Peyer's patch (tissue), 4 donors: ENCODE results near the gene PGAP3. TPM values are rescaled to one million over a fixed set of nuclear protein-coding genes. Genes with fewer than 3 reads are reported as not detected.

Experiments used
- DNase-seq, 3 donors: peaks; one replicate each; pipeline ENCODE4 v3.0.0-alpha.2; 2017 to 2019
- H3K27ac ChIP-seq, 4 donors: fragments of 200-600 bp; sonication (generic); one replicate each; pipeline ENCODE4 v1.5.1; 2016 to 2019
- H3K27me3 ChIP-seq, 2 donors: fragments of 200-600 bp; sonication (generic); one replicate each; pipeline ENCODE4 v1.5.1; 2019
- H3K36me3 ChIP-seq, 3 donors: fragments of 200-600 bp; sonication (generic); one replicate each; pipeline ENCODE4 v1.5.1; 2016 to 2019
- H3K4me1 ChIP-seq, 4 donors: fragments of 200-600 bp; sonication (generic); one replicate each; pipeline ENCODE4 v1.5.1; 2016 to 2019
- H3K4me3 ChIP-seq, 4 donors: fragments of 200-600 bp; sonication (generic); 1 replicate in 3 of 4; 2 replicates in 1 of 4; pipeline ENCODE4 v1.5.1; 2016 to 2019; ENCODE audit warnings: mild to moderate bottlenecking in 1 of 4
- H3K9me3 ChIP-seq, 4 donors: fragments of 200-600 bp; sonication (generic); one replicate each; pipeline ENCODE4 v1.5.1; 2016 to 2019; ENCODE audit warnings: mild to moderate bottlenecking in 1 of 4
- POLR2A ChIP-seq, 2 donors: fragments of 450-650 bp; IDR thresholded peaks; one replicate each; pipeline ENCODE4 v1.5.1; 2017; ENCODE audit warnings: antibody characterized with exemption in 2 of 2, mild to moderate bottlenecking in 2 of 2, moderate library complexity in 2 of 2
- total RNA-seq, 4 donors: library from RNA; depleted of rRNA; stranded (reverse); fragments of >200 nt; gene quantifications; one replicate each; pipeline ENCODE4 v1.1.0, GENCODE V29; 2016
- TF ChIP-seq, protein P1 (sequence below), 6 experiments: fragments of 450-650 bp in 4 of 6; fragments of 200-600 bp in 2 of 6; sonication (generic) in 1 of 6; IDR thresholded peaks; one replicate each; pipeline ENCODE4 v1.5.1; 2017 to 2019; ENCODE audit warnings: antibody characterized with exemption in 6 of 6, mild to moderate bottlenecking in 3 of 6, moderate library complexity in 1 of 6

PGAP3 gene, protein sequence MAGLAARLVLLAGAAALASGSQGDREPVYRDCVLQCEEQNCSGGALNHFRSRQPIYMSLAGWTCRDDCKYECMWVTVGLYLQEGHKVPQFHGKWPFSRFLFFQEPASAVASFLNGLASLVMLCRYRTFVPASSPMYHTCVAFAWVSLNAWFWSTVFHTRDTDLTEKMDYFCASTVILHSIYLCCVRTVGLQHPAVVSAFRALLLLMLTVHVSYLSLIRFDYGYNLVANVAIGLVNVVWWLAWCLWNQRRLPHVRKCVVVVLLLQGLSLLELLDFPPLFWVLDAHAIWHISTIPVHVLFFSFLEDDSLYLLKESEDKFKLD
- 10 to 100 TPM; 15.7 to 72.3 (median 65.1) TPM for total RNA-seq

DNA sequence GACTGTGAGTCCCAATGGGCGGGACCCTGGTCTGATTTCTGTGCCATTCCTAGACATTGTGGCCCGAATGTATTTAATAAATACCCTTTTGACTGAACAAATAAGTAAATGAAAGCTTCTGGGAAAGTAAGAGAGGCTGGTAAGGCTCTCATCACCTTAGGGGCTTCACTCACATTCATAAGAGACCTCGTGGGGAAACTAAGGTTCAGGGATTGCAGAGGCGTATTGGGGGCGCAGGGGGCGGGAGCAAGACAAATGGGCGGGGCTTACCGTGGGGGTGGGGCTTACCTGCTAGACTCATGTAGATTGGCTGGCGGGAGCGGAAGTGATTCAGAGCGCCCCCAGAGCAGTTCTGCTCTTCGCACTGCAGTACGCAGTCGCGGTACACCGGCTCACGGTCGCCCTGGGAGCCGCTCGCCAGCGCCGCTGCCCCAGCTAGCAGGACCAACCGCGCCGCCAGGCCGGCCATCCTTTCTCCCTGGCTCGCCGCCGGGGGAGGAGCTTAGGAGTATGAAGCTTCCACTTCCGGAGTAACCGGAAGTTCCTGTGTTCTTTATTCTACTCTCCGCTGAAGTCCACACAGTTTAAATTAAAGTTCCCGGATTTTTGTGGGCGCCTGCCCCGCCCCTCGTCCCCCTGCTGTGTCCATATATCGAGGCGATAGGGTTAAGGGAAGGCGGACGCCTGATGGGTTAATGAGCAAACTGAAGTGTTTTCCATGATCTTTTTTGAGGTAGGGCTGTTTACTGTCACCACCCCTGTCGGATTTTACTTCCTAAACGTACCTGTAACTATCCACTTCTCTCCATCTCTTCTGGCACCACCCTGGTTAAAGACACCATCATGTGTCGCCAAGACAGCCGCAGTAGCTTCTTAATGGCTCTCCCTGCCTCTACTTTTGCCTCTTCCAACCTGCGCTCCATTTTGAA, at the start of gene PGAP3:
Gene PGAP3, minus strand, starts transcription at position 512 of the 929 bp plus-strand sequence. Its CDS starts 43 bp downstream, at position 469.
- no peaks in the 10 kb centered on the region for H3K27me3 ChIP-seq
- peak; percentile 91 to 95 (median 94) for DNase-seq
- H3K4me1 ChIP-seq: peaks cover 0 to 15% (median 3%) of the 10 kb centered on the region in 4 donors
- no peaks in the 10 kb centered on the region for H3K9me3 ChIP-seq
- TF ChIP-seq, protein P1, sequence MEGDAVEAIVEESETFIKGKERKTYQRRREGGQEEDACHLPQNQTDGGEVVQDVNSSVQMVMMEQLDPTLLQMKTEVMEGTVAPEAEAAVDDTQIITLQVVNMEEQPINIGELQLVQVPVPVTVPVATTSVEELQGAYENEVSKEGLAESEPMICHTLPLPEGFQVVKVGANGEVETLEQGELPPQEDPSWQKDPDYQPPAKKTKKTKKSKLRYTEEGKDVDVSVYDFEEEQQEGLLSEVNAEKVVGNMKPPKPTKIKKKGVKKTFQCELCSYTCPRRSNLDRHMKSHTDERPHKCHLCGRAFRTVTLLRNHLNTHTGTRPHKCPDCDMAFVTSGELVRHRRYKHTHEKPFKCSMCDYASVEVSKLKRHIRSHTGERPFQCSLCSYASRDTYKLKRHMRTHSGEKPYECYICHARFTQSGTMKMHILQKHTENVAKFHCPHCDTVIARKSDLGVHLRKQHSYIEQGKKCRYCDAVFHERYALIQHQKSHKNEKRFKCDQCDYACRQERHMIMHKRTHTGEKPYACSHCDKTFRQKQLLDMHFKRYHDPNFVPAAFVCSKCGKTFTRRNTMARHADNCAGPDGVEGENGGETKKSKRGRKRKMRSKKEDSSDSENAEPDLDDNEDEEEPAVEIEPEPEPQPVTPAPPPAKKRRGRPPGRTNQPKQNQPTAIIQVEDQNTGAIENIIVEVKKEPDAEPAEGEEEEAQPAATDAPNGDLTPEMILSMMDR (IDR thresholded peaks at IDR 0.05): no peak
- TF ChIP-seq POLR2A (IDR thresholded peaks at IDR 0.05): peak; percentile 31 to 71
- H3K27ac ChIP-seq: peak within 1 kb of the TSS; percentile 80 to 97 (median 90)
- H3K4me3 ChIP-seq: peak within 1 kb of the TSS; percentile 65 to 80 (median 68)
- H3K36me3 ChIP-seq: peaks cover 0 to 10% (median 0%) of the 10 kb centered on the region in 3 donors

DNA sequence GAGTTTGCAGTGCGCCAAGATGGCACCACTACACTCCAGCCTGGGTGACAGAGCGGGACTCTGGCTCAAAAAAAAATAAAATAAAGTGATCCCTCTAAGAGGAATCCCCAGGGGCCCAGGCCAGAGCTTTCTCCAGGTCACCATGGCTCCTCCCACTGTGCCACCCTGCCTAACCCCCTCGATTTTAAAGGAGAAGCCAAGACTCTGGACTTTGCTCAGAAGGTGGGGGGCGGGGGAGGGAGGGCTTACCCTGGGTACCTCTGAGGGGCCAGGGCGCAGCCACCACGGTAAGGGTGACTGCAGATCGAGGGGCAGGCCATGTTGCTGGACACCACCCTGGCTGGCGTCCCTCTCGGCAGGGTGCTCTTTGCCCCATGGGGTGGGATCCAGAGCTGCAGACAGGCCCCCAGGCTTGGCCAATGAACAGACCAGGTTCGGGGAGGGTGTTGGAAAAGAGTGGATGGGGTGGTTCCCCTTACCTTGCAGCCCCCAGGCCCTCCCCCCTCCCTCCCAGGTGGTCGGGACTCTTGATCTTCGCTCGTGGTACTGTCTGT, 49.4 kb upstream of the PGAP3 start:
- H3K9me3 ChIP-seq: no peaks in the 10 kb centered on the region
- no peaks in the 10 kb centered on the region for H3K27me3 ChIP-seq
- peaks cover 0 to 2% (median 0%) of the 10 kb centered on the region in 3 donors for H3K36me3 ChIP-seq
- peaks cover 0 to 34% (median 15%) of the 10 kb centered on the region in 4 donors for H3K4me1 ChIP-seq
- peak overlapping the region in 2 of 4 donors; percentile 63 to 66 for H3K4me3 ChIP-seq
- TF ChIP-seq POLR2A (IDR thresholded peaks at IDR 0.05): no peak
- TF ChIP-seq, protein P1 (IDR thresholded peaks at IDR 0.05): no peak
- DNase-seq: no peak
- peak overlapping the region in 3 of 4 donors; percentile 69 to 90 (median 86) for H3K27ac ChIP-seq

DNA sequence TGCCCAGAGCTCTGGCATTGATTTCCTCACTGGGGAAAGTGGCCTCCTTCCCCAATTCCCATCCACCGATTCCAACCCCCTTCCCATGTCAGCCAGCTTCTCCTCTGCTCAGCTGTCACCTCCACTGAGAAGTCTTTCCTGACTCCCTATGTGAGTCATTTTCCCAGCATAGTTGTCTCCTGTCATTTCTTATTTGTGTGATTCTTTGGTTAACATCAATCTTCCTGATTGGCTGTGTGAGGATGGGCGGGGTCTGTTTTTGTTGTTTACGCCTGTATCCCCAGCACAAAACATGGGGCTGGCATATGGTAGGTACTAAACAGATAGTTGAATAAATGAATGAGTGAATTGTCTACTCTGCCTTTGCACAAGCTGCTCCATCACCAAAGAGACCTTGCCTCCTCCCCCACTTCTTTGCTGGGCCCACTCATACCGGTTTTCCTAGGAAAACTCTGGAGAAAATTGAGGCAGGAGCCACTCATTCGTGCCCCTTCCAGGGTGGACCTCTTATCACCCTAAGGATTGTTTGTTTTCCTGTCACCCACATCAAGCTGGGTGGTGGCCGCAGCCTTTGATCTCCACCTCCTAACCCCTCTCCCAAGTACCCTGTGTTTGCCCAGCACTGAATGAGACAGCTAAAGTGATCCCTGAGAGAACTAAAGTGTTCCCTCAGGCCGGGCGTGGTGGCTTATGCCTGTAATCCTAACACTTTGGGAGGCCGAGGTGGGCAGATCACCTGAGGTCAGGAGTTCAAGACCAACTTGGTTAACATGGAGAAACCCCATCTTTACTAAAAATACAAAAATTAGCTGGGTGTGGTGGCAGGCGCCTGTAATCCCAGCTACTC, 48.7 kb upstream of the PGAP3 start:
- Histone ChIP-seq H3K36me3 (no peaks in the 10 kb centered on the region), H3K27me3 (no peaks in the 10 kb centered on the region), H3K27ac (peak overlapping the region in 3 of 4 donors; percentile 69 to 90 (median 86)), H3K9me3 (no peaks in the 10 kb centered on the region), H3K4me3 (peak overlapping the region in 2 of 4 donors; percentile 63 to 66), H3K4me1 (peaks cover 0 to 34% (median 15%) of the 10 kb centered on the region in 4 donors)
- no peak for TF ChIP-seq POLR2A (IDR thresholded peaks at IDR 0.05)
- TF ChIP-seq, protein P1 (IDR thresholded peaks at IDR 0.05): no peak
- DNase-seq: no peak

DNA sequence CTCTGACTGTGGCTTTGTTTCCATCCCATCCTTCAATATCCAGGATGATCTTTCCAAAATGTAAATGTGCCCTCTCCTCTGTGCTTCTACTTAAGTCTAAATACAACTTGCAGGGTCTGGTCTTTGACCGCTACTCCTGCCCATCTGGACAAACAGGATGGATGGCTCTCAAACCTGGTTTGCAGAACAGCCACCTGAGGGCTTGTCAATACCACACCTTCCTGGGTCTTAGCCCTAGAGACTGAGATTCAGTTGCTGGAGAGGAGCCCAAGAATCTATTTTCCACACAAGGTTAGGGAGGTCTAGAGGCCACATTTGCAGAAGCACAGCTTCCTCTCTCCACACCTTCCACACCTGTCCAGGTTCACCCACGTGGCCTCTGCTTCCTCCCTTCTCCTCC, 48.0 kb upstream of the PGAP3 start:
- H3K4me1 ChIP-seq: peaks cover 0 to 28% (median 15%) of the 10 kb centered on the region in 4 donors
- H3K27ac ChIP-seq: peak overlapping the region in 1 of 4 donors; percentile 90
- no peaks in the 10 kb centered on the region for H3K9me3 ChIP-seq
- H3K27me3 ChIP-seq: no peaks in the 10 kb centered on the region
- no peak for TF ChIP-seq POLR2A (IDR thresholded peaks at IDR 0.05)
- no peaks in the 10 kb centered on the region for H3K36me3 ChIP-seq
- H3K4me3 ChIP-seq: no peak overlapping the region
- DNase-seq: no peak

DNA sequence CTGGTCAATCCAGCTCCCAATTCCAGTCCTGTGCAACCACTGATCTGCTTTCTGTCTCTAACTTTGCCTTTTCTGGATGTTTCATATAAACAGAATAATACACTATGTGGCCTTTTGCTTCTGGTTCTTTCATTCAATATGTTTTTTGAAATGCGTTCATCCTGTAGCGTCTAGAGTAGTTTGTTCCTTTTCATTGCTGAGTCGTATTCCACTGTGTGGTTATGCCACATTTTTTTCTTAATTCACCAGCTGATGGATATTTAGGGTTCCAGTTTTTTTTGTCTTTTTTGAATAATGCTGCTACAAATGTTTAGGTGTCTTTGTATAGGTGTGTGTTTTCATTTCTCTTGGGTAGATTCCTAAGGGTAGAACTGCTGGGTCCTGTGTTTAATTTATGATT, 44.7 kb upstream of the PGAP3 start:
- Histone ChIP-seq H3K27me3 (no peaks in the 10 kb centered on the region), H3K27ac (no peak overlapping the region), H3K4me3 (no peak overlapping the region), H3K9me3 (no peaks in the 10 kb centered on the region), H3K4me1 (peaks cover 0 to 11% (median 5%) of the 10 kb centered on the region in 4 donors), H3K36me3 (peaks cover 0 to 17% (median 0%) of the 10 kb centered on the region in 3 donors)
- no peak for DNase-seq
- TF ChIP-seq POLR2A (IDR thresholded peaks at IDR 0.05): no peak
- TF ChIP-seq, protein P1 (IDR thresholded peaks at IDR 0.05): no peak
